ENCODE measurements around the gene NPAT.
"Not testable (repeated sequence)": the region's sequence is repeated elsewhere in the genome, so short reads cannot be mapped to it uniquely, and the experiment has no call there.

Gene NPAT

GRCh38 chr11:108160970-108161566, 61.4 kb downstream of the NPAT start:
- no peak for DNase-seq (ENCODE audit: low read depth in 1 of 2, low spot score in 1 of 2)

- DNase-seq (ENCODE audit: low read depth in 1 of 2, low spot score in 1 of 2), result no peak
Observed at GRCh38 chr11:108154591-108154990, 67.8 kb downstream of the NPAT start.

DNA sequence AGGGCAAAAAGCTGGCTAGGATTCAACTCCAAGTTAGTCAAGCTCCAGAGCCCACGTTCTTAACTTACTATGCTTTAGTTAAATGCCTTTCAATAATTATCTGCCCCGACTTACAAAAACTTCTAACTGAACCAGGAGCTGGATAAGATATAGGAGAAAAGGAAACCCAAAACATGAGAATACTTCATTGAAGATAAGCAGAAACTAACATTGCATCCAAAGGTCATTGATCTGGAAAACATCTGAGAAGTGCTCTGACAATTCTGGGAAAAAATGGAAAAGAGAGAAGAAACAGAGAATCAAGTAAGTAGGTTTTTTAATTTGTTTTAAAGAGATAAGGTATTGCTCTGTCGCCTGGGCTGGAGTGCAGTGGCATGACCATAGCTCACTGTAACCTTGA, 73.9 kb downstream of the NPAT start:
- no peak for DNase-seq (ENCODE audit: low read depth in 1 of 2, low spot score in 1 of 2)

DNA sequence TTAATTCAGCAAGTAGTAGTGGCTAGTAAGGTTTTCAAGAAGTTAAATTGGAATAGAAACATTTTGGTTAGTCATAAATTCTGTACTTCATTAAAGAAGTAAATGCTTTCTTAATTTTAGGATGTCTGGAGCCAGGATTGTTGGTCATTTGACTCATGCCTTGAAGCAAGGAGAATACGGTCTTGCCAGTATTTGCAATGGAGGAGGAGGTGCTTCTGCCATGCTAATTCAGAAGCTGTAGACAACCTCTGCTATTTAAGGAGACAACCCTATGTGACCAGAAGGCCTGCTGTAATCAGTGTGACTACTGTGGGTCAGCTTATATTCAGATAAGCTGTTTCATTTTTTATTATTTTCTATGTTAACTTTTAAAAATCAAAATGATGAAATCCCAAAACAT, 75.3 kb downstream of the NPAT start:
- DNase-seq (ENCODE audit: low read depth in 1 of 2, low spot score in 1 of 2), result no peak

DNA sequence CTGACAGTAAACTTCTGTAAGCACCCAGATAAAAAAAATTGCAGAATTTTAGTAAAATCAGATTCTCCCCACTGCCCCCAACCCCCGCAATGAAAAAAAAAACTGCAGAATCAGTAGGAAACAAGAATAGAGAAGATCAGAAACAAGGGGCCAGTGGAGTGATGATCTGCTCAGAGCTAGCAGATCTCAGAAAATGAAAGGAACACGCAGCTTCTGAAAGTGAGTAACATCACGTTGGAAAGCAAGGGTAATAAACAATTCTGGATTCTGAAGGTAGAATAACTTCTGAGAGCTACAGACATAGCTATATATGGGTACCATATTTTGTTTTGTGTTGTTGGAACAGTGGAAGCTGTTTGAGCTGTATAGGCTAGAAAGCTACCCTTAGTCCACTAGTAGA, 77.8 kb downstream of the NPAT start:
- no peak for DNase-seq (ENCODE audit: low read depth in 1 of 2, low spot score in 1 of 2)

DNA sequence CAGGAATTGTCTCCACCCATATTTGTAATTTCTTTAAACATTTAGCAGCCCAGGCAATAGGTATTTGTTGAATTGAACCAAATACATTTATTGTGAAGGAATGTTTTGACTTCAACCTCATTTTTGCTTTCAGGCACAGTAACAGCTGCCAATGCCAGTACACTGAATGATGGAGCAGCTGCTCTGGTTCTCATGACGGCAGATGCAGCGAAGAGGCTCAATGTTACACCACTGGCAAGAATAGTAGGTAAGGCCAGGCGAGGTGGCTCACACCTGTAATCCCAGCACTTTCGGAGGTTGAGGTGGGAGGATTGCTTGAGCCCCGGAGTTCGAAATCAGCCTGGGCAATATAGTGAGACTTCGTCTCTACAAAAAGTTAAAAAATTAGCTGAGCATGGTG, 80.1 kb downstream of the NPAT start:
- no peak for DNase-seq (ENCODE audit: low read depth in 1 of 2, low spot score in 1 of 2)

- DNase-seq (ENCODE audit: low read depth in 1 of 2, low spot score in 1 of 2), result no peak
Observed at GRCh38 chr11:108137212-108137611, 85.2 kb downstream of the NPAT start.

DNA sequence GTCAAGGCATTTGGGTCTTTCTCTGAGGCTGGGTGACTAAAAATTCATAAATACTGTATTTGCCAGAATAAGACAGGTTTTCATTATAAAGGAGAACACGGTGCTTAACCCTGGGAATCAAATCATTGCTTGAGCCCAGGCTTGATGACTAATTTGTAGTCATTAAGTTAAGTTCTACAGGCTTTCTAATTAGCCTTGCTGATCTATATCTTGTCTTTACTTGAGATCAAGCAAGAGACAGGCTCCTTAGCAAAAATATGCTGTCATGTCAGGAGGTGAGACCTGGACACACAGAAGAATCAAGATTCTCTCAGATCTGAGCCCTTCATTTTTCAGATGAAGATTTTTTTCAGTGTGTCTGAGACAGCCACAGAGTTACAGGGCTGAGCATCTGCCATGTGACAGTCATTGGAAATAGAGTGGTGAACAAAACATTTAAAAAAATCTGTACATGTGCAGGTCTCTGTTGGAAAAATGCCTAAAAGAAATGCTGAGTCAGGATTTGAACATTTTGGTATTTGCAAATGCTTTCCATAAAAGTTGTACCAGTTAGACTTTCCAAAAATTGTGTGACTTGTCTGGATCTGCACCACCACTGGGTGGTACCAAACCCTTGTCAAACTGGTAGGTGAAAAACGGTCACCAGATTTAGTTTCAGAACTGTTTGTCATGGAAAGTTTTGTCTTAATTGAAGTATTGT, 86.4 kb downstream of the NPAT start:
- DNase-seq (ENCODE audit: low read depth in 1 of 2, low spot score in 1 of 2), result no peak

DNA sequence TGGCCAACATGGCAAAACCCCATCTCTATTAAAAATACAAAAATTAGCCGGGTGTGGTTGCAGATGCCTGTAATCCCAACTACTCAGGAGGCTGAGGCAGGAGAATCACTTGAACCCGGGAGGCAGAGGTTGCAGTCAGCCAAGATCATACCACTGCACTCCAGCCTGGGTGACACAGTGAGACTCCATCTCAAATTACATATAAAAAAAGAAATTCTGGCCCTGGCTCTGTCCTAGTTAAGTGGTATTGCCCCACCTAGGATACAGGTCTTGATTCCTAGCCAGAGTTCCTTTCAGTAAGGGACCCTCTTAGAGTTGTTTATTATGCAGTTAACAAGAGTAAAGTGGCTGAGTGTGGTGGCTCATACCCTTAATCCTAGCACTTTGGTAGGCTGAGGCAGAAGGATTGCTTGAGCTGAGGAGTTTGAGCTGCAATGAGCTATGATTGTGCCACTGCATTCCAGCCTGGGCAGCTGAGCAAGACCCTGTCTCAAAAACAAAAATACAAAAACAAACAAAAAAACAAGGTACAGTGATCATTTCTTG, 89.4 kb downstream of the NPAT start:
- not testable (repeated sequence) for DNase-seq (ENCODE audit: low read depth in 1 of 2, low spot score in 1 of 2)

DNA sequence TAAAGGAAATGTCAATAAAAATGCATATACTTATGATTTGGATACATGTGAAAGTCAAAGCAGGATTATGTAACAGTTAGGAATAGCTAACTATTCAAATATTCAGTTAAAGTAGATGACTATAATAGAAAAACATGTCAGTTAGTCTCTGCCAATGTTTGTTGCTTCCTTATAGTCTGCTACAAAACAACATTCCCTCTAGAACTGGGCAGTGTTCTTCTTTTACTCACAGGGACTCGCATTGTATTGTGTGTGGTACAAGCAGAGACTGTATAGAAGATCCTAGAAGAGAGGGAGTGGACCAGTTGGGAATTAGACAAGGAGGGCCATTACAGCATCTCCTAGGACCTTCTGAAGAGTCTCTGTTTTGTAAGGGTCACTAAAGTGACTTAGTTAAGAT, 90.4 kb downstream of the NPAT start:
- no peak for DNase-seq (ENCODE audit: low read depth in 1 of 2, low spot score in 1 of 2)

DNA sequence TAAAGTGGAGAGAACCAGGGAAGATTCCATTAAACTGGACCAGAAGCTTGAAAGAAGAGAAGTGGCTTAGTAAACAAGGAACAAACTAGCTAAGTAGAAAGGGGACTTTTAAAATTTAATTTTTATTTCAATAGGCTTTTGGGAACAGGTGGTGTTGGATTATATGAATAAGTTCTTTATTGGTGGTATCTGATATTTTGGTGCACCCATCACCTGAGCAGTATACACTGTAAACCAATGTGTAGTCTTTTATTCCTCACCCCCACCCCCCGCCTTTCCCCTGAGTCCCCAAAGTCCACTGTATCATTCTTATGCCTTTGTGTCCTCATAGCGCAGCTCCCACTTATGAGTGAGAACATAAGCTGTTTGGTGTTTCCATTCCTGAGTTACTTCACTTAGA, 93.7 kb downstream of the NPAT start:
- no peak for DNase-seq (ENCODE audit: low read depth in 1 of 2, low spot score in 1 of 2)

- DNase-seq (ENCODE audit: low read depth in 1 of 2, low spot score in 1 of 2), result no peak
Observed at GRCh38 chr11:108125096-108125495, 97.3 kb downstream of the NPAT start.

- no peak for DNase-seq (ENCODE audit: low read depth in 1 of 2, low spot score in 1 of 2)
Observed at GRCh38 chr11:108122166-108122628, 100.2 kb downstream of the NPAT start.

- peak; percentile 94 to 97 for DNase-seq (ENCODE audit: low read depth in 1 of 2, low spot score in 1 of 2)
Observed at GRCh38 chr11:108121274-108122155, 100.9 kb downstream of the NPAT start, which contains the start of gene ACAT1. Gene ACAT1, plus strand, starts transcription at chr11:108121567. Its CDS starts 40 bp downstream, at chr11:108121607.

DNA sequence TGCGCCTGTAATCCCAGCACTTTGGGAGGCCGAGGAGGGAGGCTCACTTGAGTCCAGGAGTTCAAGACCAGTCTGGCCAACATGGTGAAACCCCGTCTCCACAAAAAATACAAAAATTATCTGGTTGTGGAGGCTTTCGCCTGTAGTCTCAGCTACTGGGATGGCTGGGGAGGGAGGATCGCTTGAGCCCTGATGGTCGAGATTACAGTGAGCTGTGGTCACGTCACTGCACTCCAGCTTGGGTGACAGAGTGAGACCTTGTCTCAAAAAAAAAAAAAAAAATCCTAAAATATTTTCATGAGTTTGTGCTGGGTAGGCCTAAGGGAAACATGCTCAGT, 101.5 kb downstream of the NPAT start:
- DNase-seq (ENCODE audit: low read depth in 1 of 2, low spot score in 1 of 2), result not testable (repeated sequence)

- no peak for DNase-seq (ENCODE audit: low read depth in 1 of 2, low spot score in 1 of 2)
Observed at GRCh38 chr11:108117746-108118371, 104.6 kb downstream of the NPAT start.

DNA sequence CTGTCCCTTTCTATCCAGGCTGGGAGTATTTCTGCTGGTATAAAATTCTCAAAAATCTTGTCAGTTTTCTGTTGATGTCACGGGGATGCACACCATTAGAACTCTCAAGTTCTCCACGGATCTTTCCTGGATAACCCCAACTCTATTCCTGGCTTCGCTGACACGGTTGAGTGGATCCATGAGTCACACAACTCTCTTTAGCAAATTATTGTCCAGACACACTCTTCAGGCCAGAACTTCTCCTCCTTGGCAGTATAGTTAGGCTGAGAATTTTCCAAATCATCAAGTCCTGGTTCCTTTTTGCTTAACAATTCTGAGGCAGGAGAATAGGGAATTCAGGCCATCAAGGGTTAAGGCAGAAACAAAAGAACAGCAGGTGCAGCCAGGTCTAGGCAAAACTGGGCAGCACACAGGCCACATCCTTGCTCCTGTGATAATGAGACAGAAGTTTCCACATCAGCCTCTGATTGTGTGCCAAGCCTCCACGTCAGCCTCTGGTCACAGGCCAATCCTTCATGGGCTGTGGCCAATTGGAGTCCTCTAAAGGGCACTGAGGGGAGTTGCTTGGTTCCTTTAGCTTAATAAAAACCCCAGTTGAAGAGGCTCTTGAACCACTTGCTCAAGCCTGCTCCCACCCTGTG, 106.8 kb downstream of the NPAT start:
- DNase-seq (ENCODE audit: low read depth in 1 of 2, low spot score in 1 of 2), result no peak

DNA sequence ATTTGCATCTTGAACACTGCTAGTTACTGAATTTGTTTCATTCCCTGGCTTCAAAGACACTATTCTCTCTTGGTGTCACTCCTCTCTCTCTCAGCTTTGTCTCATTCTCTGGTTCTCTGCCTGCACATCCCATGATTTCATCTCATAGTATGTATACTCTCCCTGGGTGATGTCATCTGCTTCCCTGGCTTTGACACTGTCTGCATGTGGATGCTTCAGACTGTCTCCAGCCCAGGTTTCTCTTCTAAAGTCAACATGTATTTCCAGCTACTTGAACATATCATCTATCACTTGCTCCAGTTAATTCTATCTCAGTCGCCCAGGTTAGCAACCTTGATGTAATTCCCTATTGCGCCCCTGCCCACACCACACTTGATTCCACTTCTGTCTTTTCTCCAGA, 110.4 kb downstream of the NPAT start:
- DNase-seq (ENCODE audit: low read depth in 1 of 2, low spot score in 1 of 2), result no peak

DNA sequence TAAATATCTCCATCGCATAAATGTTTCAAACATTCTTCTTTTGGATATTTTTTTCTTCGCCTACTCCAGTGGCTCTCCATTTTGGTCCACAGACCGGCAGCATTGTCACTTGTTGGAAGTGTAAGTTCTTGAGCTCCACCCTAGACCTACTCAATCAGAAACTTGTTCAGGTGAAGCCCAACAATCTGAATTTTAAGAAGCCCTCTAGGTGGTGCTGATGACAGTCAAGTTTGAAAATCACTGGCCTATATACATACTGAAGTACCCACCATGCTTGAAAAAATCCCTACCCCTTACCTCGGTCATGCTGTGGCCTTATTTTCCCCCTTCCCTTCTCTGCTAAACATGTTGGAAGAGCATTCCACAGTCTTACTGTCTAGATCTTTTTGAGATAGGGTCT, 111.3 kb downstream of the NPAT start:
- no peak for DNase-seq (ENCODE audit: low read depth in 1 of 2, low spot score in 1 of 2)
